ENCODE data around the gene TRIM6.

Gene TRIM6

GRCh38 chr11:5575152-5575551 lies 21.3 kb upstream of the TRIM6 start:
- TF ChIP-seq EZH2phosphoT487 (IDR thresholded peaks at IDR 0.05; ENCODE audit: borderline replicate concordance) (no peak), CTCF (conservative IDR thresholded peaks at IDR 0.05; ENCODE audit: low read length) (no peak)
- no peak overlapping the region for H3K4me3 ChIP-seq (ENCODE audit: low read length, poor library complexity, severe bottlenecking)
- no peaks in the 10 kb centered on the region for H3K9me2 ChIP-seq (replicated peaks; ENCODE audit: low read depth, low read length)
- H3K79me2 ChIP-seq (ENCODE audit: insufficient read depth, low read length): no peaks in the 10 kb centered on the region
- no peaks in the 10 kb centered on the region for H3K36me3 ChIP-seq (ENCODE audit: insufficient read depth, low read length)
- no peaks in the 10 kb centered on the region for H3K4me1 ChIP-seq (ENCODE audit: insufficient read depth, low read length, poor library complexity, severe bottlenecking)
- H3F3A ChIP-seq (ENCODE audit: low read depth): no peaks in the 10 kb centered on the region
- H3K9me3 ChIP-seq (ENCODE audit: insufficient read depth, low read depth, low read length): no peaks in the 10 kb centered on the region
- no peak overlapping the region for H3K9ac ChIP-seq (ENCODE audit: low read depth, low read length, poor library complexity, severe bottlenecking)
- no peak overlapping the region for H2AFZ ChIP-seq (ENCODE audit: low read length)
- no peaks in the 10 kb centered on the region for H3K27me3 ChIP-seq (ENCODE audit: insufficient read depth, low read length, poor library complexity, severe bottlenecking)
- H4K20me1 ChIP-seq (ENCODE audit: insufficient read depth, low read length, poor library complexity, severe bottlenecking): no peaks in the 10 kb centered on the region
- H3K4me2 ChIP-seq (ENCODE audit: low read depth, low read length, poor library complexity, severe bottlenecking): no peak overlapping the region

- H2AFZ ChIP-seq (ENCODE audit: low read length): no peak overlapping the region
- no peaks in the 10 kb centered on the region for H3K4me1 ChIP-seq (ENCODE audit: insufficient read depth, low read length, poor library complexity, severe bottlenecking)
- H3K9ac ChIP-seq (ENCODE audit: low read depth, low read length, poor library complexity, severe bottlenecking): no peak overlapping the region
- no peaks in the 10 kb centered on the region for H3F3A ChIP-seq (ENCODE audit: low read depth)
- no peaks in the 10 kb centered on the region for H4K20me1 ChIP-seq (ENCODE audit: insufficient read depth, low read length, poor library complexity, severe bottlenecking)
- TF ChIP-seq CTCF (conservative IDR thresholded peaks at IDR 0.05; ENCODE audit: low read length) (no peak), EZH2phosphoT487 (IDR thresholded peaks at IDR 0.05; ENCODE audit: borderline replicate concordance) (no peak)
- no peak overlapping the region for H3K4me3 ChIP-seq (ENCODE audit: low read length, poor library complexity, severe bottlenecking)
- H3K79me2 ChIP-seq (ENCODE audit: insufficient read depth, low read length): no peaks in the 10 kb centered on the region
- no peaks in the 10 kb centered on the region for H3K9me3 ChIP-seq (ENCODE audit: insufficient read depth, low read depth, low read length)
- no peaks in the 10 kb centered on the region for H3K27me3 ChIP-seq (ENCODE audit: insufficient read depth, low read length, poor library complexity, severe bottlenecking)
- H3K9me2 ChIP-seq (replicated peaks; ENCODE audit: low read depth, low read length): no peaks in the 10 kb centered on the region
- no peaks in the 10 kb centered on the region for H3K36me3 ChIP-seq (ENCODE audit: insufficient read depth, low read length)
- H3K4me2 ChIP-seq (ENCODE audit: low read depth, low read length, poor library complexity, severe bottlenecking): no peak overlapping the region
Observed at GRCh38 chr11:5577101-5577500, 19.3 kb upstream of the TRIM6 start.

- H3K9ac ChIP-seq (ENCODE audit: low read depth, low read length, poor library complexity, severe bottlenecking): no peak within 1 kb of the TSS
- H2AFZ ChIP-seq (ENCODE audit: low read length): no peak within 1 kb of the TSS
- no peaks in the 10 kb centered on the region for H3K9me2 ChIP-seq (replicated peaks; ENCODE audit: low read depth, low read length)
- no peak for TF ChIP-seq EZH2phosphoT487 (IDR thresholded peaks at IDR 0.05; ENCODE audit: borderline replicate concordance)
- no peak for TF ChIP-seq CTCF (conservative IDR thresholded peaks at IDR 0.05; ENCODE audit: low read length)
- H3K9me3 ChIP-seq (ENCODE audit: insufficient read depth, low read depth, low read length): no peaks in the 10 kb centered on the region
- H3K4me1 ChIP-seq (ENCODE audit: insufficient read depth, low read length, poor library complexity, severe bottlenecking): no peaks in the 10 kb centered on the region
- H3K27me3 ChIP-seq (ENCODE audit: insufficient read depth, low read length, poor library complexity, severe bottlenecking): no peaks in the 10 kb centered on the region
- no peak within 1 kb of the TSS for H3K4me2 ChIP-seq (ENCODE audit: low read depth, low read length, poor library complexity, severe bottlenecking)
- no peaks in the 10 kb centered on the region for H3K79me2 ChIP-seq (ENCODE audit: insufficient read depth, low read length)
- no peaks in the 10 kb centered on the region for H4K20me1 ChIP-seq (ENCODE audit: insufficient read depth, low read length, poor library complexity, severe bottlenecking)
- H3K36me3 ChIP-seq (ENCODE audit: insufficient read depth, low read length): no peaks in the 10 kb centered on the region
- no peak within 1 kb of the TSS for H3K4me3 ChIP-seq (ENCODE audit: low read length, poor library complexity, severe bottlenecking)
- no peaks in the 10 kb centered on the region for H3F3A ChIP-seq (ENCODE audit: low read depth)
Observed at GRCh38 chr11:5580577-5580976, 15.9 kb upstream of the TRIM6 start, which contains the start of gene OR52B6. OR52B6 (plus strand) TSS chr11:5580877; CDS start chr11:5580877, 0 bp downstream.
